Measurements from ENCODE around the gene ANKS6. TPM values are rescaled to one million over a fixed set of nuclear protein-coding genes. Genes with fewer than 3 reads are reported as not detected.
A peak's percentile ranks its signal among the peaks of the same experiment; 100 is the strongest.

ANKS6 gene
- total RNA-seq (2012; rRNA removed), result 8.6 and 9.0 TPM in 2 replicates
- 23.6 and 24.0 TPM in 2 replicates for polyA plus RNA-seq (2012; rRNA removed)
- polyA plus RNA-seq (2012; cell fraction: cytosol; rRNA removed), result 16.4 and 20.2 TPM in 2 replicates
- polyA plus RNA-seq (2012; cell fraction: nucleus; rRNA removed; ENCODE audit: low replicate concordance), result 78.2 and 92.5 TPM in 2 replicates
- percentile 73 among the genes with signal in this experiment for Bru-seq, nascent RNA
- BruChase-seq, experiment 1, labeled RNA remaining after a 6-hour chase, result percentile 72 among the genes with signal in this experiment
- percentile 78 among the genes with signal in this experiment for BruChase-seq, experiment 2, labeled RNA remaining after a 2-hour chase
- long read RNA-seq, full-length matches to known transcripts, result 2 of 32 reads
- long read RNA-seq, partial matches to known transcripts, result 8 of 32 reads
- long read RNA-seq, other reads (novel, unspliced or antisense), result 22 of 32 reads

DNA sequence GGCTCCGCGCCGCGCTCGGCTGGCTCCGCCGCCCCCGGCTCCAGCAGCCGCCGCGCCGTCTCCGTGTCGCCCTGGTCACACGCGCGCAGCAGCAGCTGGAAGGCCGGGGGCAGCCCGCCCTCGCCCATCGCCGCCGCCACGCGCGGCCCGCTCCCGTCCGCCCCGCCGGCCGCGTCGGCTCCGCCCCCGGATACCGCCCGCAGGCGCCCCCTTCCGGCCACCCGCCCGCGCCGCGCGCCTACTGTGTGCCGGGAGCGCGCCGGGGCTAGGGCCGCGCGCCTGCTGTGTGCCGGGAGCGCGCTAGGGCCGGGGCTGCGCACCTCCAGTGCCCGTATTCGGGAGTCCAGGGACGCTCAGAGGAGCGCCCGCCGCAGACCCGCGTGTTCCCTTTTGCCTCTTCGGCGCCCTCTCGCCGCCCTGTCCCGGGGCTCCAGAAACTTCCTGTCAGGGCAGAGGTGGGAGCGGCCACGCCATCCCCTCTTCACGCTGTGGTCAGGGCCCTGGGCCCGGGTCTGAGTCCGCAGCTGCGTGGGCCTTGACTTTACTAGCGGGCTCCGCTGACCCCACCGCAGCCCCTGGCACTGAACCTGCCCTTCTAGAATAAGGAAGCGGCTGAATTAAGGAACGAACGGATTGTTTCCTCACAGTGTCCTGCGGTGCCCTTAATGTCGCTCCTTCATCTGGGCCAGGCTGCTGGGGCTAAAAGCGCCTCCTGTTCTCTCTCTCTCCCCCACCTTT is at the start of gene ANKS6:
TSS of gene ANKS6 (minus strand) at position 192 of the 738 bp plus-strand sequence. CDS start at position 128, 64 bp downstream.
- POLR2A ChIA-PET (ENCODE audit: unreplicated experiment), result no interaction called here
- peak within 1 kb of the TSS; percentile 65 for H3K14ac ChIP-seq (replicated peaks; ENCODE audit: low read depth, low read length)
- peak within 1 kb of the TSS; percentile 67 for H3K9ac ChIP-seq (ENCODE audit: low read depth, low read length)
- H4K91ac ChIP-seq (ENCODE audit: insufficient read depth, low read depth, low read length), result peak within 1 kb of the TSS; percentile 77
- H2AK9ac ChIP-seq (replicated peaks; ENCODE audit: low read depth, low read length, poor library complexity), result peak within 1 kb of the TSS; percentile 77
- H2BK20ac ChIP-seq (ENCODE audit: low read depth, low read length), result no peak within 1 kb of the TSS
- peak within 1 kb of the TSS; percentile 55 for H3K27ac ChIP-seq (ENCODE audit: insufficient read depth, low read length)
- no peak within 1 kb of the TSS; the same call in 1 of the 2 replicates for H3K56ac ChIP-seq (ENCODE audit: extremely low read depth, insufficient read depth, low read length)
- peak within 1 kb of the TSS; percentile 82; the same call in 1 of the 2 replicates for H2AK5ac ChIP-seq (ENCODE audit: low read depth, low read length)
- peak within 1 kb of the TSS; percentile 87 for H3K4ac ChIP-seq (ENCODE audit: low read depth, low read length)
- 1% methylated on average over 42 of the region's 86 CpGs; no CpG with 5 or more reads in 1 of the 2 experiments for WGBS, 2 experiments (ENCODE audit: extremely low coverage in 2 of 2, insufficient read length in 1 of 2)
- peak within 1 kb of the TSS; percentile 58; the same call in 1 of the 3 replicates for H2BK15ac ChIP-seq (ENCODE audit: low read depth, low read length)
- peaks cover 8% of the 10 kb centered on the region for H3K4me1 ChIP-seq (ENCODE audit: control insufficient read depth, insufficient read depth, low read length)
- 0 out of 2 replicates have a peak, but pooled peaks cover 17% of the 10 kb centered on the region for H3K9me1 ChIP-seq (ENCODE audit: insufficient read depth, low read length)
- H3K27me3 ChIP-seq (ENCODE audit: control insufficient read depth, insufficient read depth, low read length), result no peaks in the 10 kb centered on the region
- H2AFZ ChIP-seq (replicated peaks; ENCODE audit: low read length, poor library complexity), result peak within 1 kb of the TSS; percentile 99
- peak within 1 kb of the TSS; percentile 93 for H3K23ac ChIP-seq (ENCODE audit: low read depth, low read length)
- in situ Hi-C loops (cut with MboI; ENCODE audit: low sequenced_read_pairs), result no loop called here
- DNase-seq (peak; percentile 65), ATAC-seq (ENCODE audit: low read depth) (peak; percentile 94)
- peak within 1 kb of the TSS; percentile 19; the same call in 1 of the 2 replicates for H3K18ac ChIP-seq (ENCODE audit: low read depth, low read length)
- peaks cover 9% of the 10 kb centered on the region for H4K20me1 ChIP-seq (ENCODE audit: insufficient read depth, low read length)
- peak within 1 kb of the TSS; percentile 86 to 93 for H4K8ac ChIP-seq (ENCODE audit: low read depth in 2 of 2, low read length in 2 of 2)
- peak within 1 kb of the TSS; percentile 97 for H3K4me2 ChIP-seq (ENCODE audit: low read depth, low read length)
- H2BK5ac ChIP-seq (ENCODE audit: low read depth, low read length, poor library complexity, severe bottlenecking), result peak within 1 kb of the TSS; percentile 20
- no peaks in the 10 kb centered on the region; the same call in 1 of the 2 replicates for H3K9me3 ChIP-seq (ENCODE audit: control insufficient read depth, insufficient read depth, low read length)
- H4K5ac ChIP-seq (ENCODE audit: low read depth, low read length), result peak within 1 kb of the TSS; percentile 70; the same call in 1 of the 2 replicates
- BruUV-seq (replicated peaks), result no TSS peak
- H3K79me1 ChIP-seq (ENCODE audit: low read depth in 1 of 2, low read length in 2 of 2), result peaks cover 22 to 27% of the 10 kb centered on the region in 2 experiments
- peak within 1 kb of the TSS; percentile 89 for H2BK120ac ChIP-seq (ENCODE audit: low read depth, low read length)
- peak within 1 kb of the TSS; percentile 86 for H3K4me3 ChIP-seq (ENCODE audit: insufficient read depth, low read depth, low read length)
- intact Hi-C loops (cut with micrococcal nuclease), result no loop called here
- CTCF ChIA-PET, result interaction anchor here (0.6 kb wide), 2 partner anchors 411 to 1781 kb away, joined by 3 read pairs; no protein-coding TSS in a partner anchor
- H3K36me3 ChIP-seq (ENCODE audit: control insufficient read depth, insufficient read depth, low read length), result no peaks in the 10 kb centered on the region
- dilution Hi-C loops (cut with HindIII; ENCODE audit: low sequenced_read_pairs, unreplicated experiment), result no loop called here
- TF ChIP-seq BHLHE40 (IDR thresholded peaks at IDR 0.05; ENCODE audit: low read depth, low read length), result peak; percentile 29; the same call in 1 of the 2 replicates
- TF ChIP-seq MXI1 (IDR thresholded peaks at IDR 0.05; ENCODE audit: borderline replicate concordance, low read depth, low read length), result peak; percentile 75; the same call in 1 of the 2 replicates
- TF ChIP-seq RCOR1 (IDR thresholded peaks at IDR 0.05; ENCODE audit: insufficient replicate concordance, low read length), result no peak
- peak; percentile 78; the same call in 1 of the 2 replicates for TF ChIP-seq MAZ (IDR thresholded peaks at IDR 0.05; ENCODE audit: borderline replicate concordance, low read depth, low read length)
- TF ChIP-seq SMC3 (IDR thresholded peaks at IDR 0.05; ENCODE audit: low read depth, low read length), result peak; percentile 24
- no peak for TF ChIP-seq MAFK (IDR thresholded peaks at IDR 0.05; ENCODE audit: low read depth, low read length)
- no peak for TF ChIP-seq RAD21 (IDR thresholded peaks at IDR 0.05; ENCODE audit: low read length)
- TF ChIP-seq POLR2A (IDR thresholded peaks at IDR 0.05; ENCODE audit: low read depth, low read length), result no peak
- TF ChIP-seq FOS (IDR thresholded peaks at IDR 0.05; ENCODE audit: low read depth, low read length), result no peak
- TF ChIP-seq CHD1 (IDR thresholded peaks at IDR 0.05; ENCODE audit: low read depth, low read length), result no peak
- TF ChIP-seq, protein P1, sequence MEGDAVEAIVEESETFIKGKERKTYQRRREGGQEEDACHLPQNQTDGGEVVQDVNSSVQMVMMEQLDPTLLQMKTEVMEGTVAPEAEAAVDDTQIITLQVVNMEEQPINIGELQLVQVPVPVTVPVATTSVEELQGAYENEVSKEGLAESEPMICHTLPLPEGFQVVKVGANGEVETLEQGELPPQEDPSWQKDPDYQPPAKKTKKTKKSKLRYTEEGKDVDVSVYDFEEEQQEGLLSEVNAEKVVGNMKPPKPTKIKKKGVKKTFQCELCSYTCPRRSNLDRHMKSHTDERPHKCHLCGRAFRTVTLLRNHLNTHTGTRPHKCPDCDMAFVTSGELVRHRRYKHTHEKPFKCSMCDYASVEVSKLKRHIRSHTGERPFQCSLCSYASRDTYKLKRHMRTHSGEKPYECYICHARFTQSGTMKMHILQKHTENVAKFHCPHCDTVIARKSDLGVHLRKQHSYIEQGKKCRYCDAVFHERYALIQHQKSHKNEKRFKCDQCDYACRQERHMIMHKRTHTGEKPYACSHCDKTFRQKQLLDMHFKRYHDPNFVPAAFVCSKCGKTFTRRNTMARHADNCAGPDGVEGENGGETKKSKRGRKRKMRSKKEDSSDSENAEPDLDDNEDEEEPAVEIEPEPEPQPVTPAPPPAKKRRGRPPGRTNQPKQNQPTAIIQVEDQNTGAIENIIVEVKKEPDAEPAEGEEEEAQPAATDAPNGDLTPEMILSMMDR (conservative IDR thresholded peaks at IDR 0.05; ENCODE audit: low read depth, low read length), result peak; percentile 76
- TF ChIP-seq CEBPB (IDR thresholded peaks at IDR 0.05; ENCODE audit: low read depth, low read length), result no peak
- TF ChIP-seq NFE2L2 (IDR thresholded peaks at IDR 0.05; ENCODE audit: low read depth, low read length), result no peak
- TF ChIP-seq RFX5 (IDR thresholded peaks at IDR 0.05; ENCODE audit: low read depth, low read length), result no peak

Data from IMR-90 (cell line).